Glutamatergic neuron (in vitro differentiated cells): Measurements from ENCODE around the gene HHLA2. TPM values are rescaled to one million over a fixed set of nuclear protein-coding genes. Genes with fewer than 3 reads are reported as not detected.

ENCODE experiments used
- DNase-seq: peaks from one replicate; pipeline ENCODE4 v3.0.0; 2022
- H3K27ac Mint-ChIP-seq: one replicate; pipeline ENCODE4 v1.8.0; 2020; ENCODE audit warnings: mild to moderate bottlenecking, mixed read lengths, inconsistent platforms; ENCODE audit not compliant: unreplicated experiment
- H3K27me3 Mint-ChIP-seq: one replicate; pipeline ENCODE4 v1.8.0; 2020; ENCODE audit warnings: mild to moderate bottlenecking, moderate library complexity, mixed read lengths, inconsistent platforms; ENCODE audit not compliant: unreplicated experiment
- H3K36me3 Mint-ChIP-seq: one replicate; pipeline ENCODE4 v1.8.0; 2020; ENCODE audit warnings: mild to moderate bottlenecking, mixed read lengths, inconsistent platforms; ENCODE audit not compliant: unreplicated experiment
- H3K4me1 Mint-ChIP-seq: one replicate; pipeline ENCODE4 v1.8.0; 2020; ENCODE audit warnings: mild to moderate bottlenecking, low read depth, mixed read lengths, inconsistent platforms; ENCODE audit not compliant: unreplicated experiment
- H3K4me3 Mint-ChIP-seq: one replicate; pipeline ENCODE4 v1.8.0; 2020; ENCODE audit warnings: mild to moderate bottlenecking, mixed read lengths, inconsistent platforms; ENCODE audit not compliant: unreplicated experiment
- H3K9me3 Mint-ChIP-seq: one replicate; pipeline ENCODE4 v1.8.0; 2020; ENCODE audit warnings: mild to moderate bottlenecking, moderate library complexity, mixed read lengths, inconsistent platforms; ENCODE audit not compliant: unreplicated experiment
- CTCF ChIP-seq: fragments of 200-600 bp; sonication (generic); IDR thresholded peaks from one replicate; pipeline ENCODE4 v1.5.0; 2021; ENCODE audit not compliant: partially characterized antibody, unreplicated experiment
- total RNA-seq: library from RNA; stranded (reverse); fragmentation: NEBNext Ultra II Directional; extraction: Animal tissue kit (Norgen Biotek cat#: 25700); gene quantifications from one replicate; pipeline ENCODE4 v1.2.1, GENCODE V29; 2021; ENCODE audit not compliant: unreplicated experiment

HHLA2 gene
- total RNA-seq, 1 donor from 2014 or later, result not detected

- TF ChIP-seq CTCF, result no peak
- no peaks in the 10 kb centered on the region for H3K4me1 Mint-ChIP-seq
- no peaks in the 10 kb centered on the region for H3K27me3 Mint-ChIP-seq
- DNase-seq, result no peak
- H3K9me3 Mint-ChIP-seq, result no peaks in the 10 kb centered on the region
- no peak overlapping the region for H3K4me3 Mint-ChIP-seq
- H3K27ac Mint-ChIP-seq, result no peak overlapping the region
- H3K36me3 Mint-ChIP-seq, result no peaks in the 10 kb centered on the region
These were observed 3.9 kb downstream of the HHLA2 start for GRCh38 chr3:108300103-108300849.

GRCh38 chr3:108301695-108302404 lies 5.5 kb downstream of the HHLA2 start:
- H3K27ac Mint-ChIP-seq, result no peak overlapping the region
- TF ChIP-seq CTCF, result no peak
- H3K4me1 Mint-ChIP-seq, result no peaks in the 10 kb centered on the region
- DNase-seq, result no peak
- H3K4me3 Mint-ChIP-seq, result no peak overlapping the region
- H3K9me3 Mint-ChIP-seq, result no peaks in the 10 kb centered on the region
- no peaks in the 10 kb centered on the region for H3K36me3 Mint-ChIP-seq
- no peaks in the 10 kb centered on the region for H3K27me3 Mint-ChIP-seq

- no peak for DNase-seq
- H3K27ac Mint-ChIP-seq, result no peak overlapping the region
- no peak for TF ChIP-seq CTCF
These were observed 6.2 kb downstream of the HHLA2 start for GRCh38 chr3:108302570-108302969.

GRCh38 chr3:108305484-108306172 lies 9.3 kb downstream of the HHLA2 start:
- H3K9me3 Mint-ChIP-seq, result no peaks in the 10 kb centered on the region
- TF ChIP-seq CTCF, result no peak
- DNase-seq, result no peak
- no peaks in the 10 kb centered on the region for H3K36me3 Mint-ChIP-seq
- no peak overlapping the region for H3K27ac Mint-ChIP-seq
- no peaks in the 10 kb centered on the region for H3K4me1 Mint-ChIP-seq
- H3K27me3 Mint-ChIP-seq, result no peaks in the 10 kb centered on the region
- no peak overlapping the region for H3K4me3 Mint-ChIP-seq

More at GRCh38 chr3:108302570-108302969, 6.2 kb downstream of the HHLA2 start:
- Mint-ChIP-seq H3K4me1 (no peaks in the 10 kb centered on the region), H3K9me3 (no peaks in the 10 kb centered on the region), H3K36me3 (no peaks in the 10 kb centered on the region), H3K27me3 (no peaks in the 10 kb centered on the region), H3K4me3 (no peak overlapping the region)
